OCI-LY1 (cell line): Measurements from ENCODE around the gene APOA4.

Experiments
- EZH2 ChIP-seq: fragments of 200-600 bp; sonication (generic), shearing (Covaris generic); IDR thresholded peaks from 2 replicates; pipeline ENCODE4 v1.8.0; 2017; ENCODE audit warnings: borderline replicate concordance, mixed run types, mild to moderate bottlenecking, antibody characterized with exemption, low read length, moderate library complexity, mixed read lengths
- TF ChIP-seq, protein P1 (sequence below): fragments of 200-600 bp; sonication (generic), shearing (Covaris generic); IDR thresholded peaks from 2 replicates; pipeline ENCODE4 v1.5.1; 2017; ENCODE audit warnings: mild to moderate bottlenecking, antibody characterized with exemption, low read length, moderate library complexity, mixed read lengths

DNA sequence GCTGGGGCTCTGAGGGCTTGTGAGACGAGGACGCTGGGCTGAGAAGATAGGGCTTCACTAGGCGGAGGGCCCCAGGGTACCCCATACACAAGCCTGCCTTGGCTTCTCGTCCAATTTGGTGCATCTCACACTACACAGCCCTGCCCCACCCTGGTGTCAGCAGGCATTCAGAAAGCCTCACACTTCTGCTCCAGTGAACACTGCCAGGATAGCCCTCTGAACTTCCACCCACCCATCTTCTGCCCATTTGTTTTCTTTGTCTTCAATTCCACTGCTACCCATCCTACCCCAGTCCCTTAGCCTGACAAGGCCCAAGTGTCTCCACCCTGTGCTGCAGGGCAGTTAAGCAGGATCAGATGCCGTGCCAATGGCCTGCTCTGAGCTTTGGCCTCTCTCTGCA is 48.4 kb downstream of the APOA4 start:
- TF ChIP-seq EZH2, result no peak
- TF ChIP-seq, protein P1, sequence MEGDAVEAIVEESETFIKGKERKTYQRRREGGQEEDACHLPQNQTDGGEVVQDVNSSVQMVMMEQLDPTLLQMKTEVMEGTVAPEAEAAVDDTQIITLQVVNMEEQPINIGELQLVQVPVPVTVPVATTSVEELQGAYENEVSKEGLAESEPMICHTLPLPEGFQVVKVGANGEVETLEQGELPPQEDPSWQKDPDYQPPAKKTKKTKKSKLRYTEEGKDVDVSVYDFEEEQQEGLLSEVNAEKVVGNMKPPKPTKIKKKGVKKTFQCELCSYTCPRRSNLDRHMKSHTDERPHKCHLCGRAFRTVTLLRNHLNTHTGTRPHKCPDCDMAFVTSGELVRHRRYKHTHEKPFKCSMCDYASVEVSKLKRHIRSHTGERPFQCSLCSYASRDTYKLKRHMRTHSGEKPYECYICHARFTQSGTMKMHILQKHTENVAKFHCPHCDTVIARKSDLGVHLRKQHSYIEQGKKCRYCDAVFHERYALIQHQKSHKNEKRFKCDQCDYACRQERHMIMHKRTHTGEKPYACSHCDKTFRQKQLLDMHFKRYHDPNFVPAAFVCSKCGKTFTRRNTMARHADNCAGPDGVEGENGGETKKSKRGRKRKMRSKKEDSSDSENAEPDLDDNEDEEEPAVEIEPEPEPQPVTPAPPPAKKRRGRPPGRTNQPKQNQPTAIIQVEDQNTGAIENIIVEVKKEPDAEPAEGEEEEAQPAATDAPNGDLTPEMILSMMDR, result no peak
